ENCODE results near the gene MIS12.

DNA sequence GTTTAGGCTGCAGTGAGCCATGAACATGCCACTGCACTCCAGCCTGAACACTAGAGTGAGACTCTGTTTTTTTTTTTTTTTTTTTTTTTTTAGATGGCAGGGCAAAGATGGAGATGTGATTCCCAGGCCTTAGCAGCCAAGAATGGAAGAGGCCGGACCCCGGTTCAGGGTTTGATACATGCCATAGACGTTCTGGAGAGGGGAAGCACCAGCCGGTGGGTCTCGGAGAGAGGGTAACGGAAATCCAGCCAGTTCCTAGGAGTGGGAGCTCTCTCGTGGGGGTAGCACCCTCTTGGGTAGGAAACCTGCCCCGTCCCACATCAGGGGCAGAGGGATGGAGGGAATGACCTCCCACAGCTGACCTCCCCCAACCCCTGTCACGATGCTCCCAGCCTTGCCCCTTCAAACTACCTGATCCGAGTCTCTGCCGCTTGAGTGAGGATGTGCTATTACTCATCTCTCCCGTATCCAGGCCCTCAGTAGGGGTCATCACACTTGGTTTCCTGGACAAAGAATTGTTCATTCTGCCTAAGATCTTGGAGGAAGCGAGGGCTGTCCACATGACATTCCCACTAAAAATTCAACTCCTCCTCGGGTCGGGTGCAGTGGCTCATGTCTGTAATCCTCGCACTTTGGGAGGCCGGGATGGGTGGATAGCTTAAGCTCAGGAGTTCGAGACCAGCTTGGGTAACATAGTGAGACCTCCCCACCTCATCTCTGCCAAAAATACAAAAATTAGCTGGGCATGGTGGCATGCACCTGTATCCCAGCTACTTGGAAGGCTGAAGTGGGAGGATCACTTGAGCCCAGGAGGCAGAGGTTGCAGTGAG is 47.3 kb downstream of the MIS12 start:
- no peak for TF ChIP-seq CBFB (CRISPR knock-in tag; IDR thresholded peaks at IDR 0.05)
- TF ChIP-seq, protein P1, sequence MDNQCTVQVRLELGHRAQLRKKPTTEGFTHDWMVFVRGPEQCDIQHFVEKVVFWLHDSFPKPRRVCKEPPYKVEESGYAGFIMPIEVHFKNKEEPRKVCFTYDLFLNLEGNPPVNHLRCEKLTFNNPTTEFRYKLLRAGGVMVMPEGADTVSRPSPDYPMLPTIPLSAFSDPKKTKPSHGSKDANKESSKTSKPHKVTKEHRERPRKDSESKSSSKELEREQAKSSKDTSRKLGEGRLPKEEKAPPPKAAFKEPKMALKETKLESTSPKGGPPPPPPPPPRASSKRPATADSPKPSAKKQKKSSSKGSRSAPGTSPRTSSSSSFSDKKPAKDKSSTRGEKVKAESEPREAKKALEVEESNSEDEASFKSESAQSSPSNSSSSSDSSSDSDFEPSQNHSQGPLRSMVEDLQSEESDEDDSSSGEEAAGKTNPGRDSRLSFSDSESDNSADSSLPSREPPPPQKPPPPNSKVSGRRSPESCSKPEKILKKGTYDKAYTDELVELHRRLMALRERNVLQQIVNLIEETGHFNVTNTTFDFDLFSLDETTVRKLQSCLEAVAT (IDR thresholded peaks at IDR 0.05) = no peak

All from K562 (cell line).